ENCODE data around the gene ESYT3. TPM values are rescaled to one million over a fixed set of nuclear protein-coding genes. Genes with fewer than 3 reads are reported as not detected.

The ESYT3 gene
- total RNA-seq, 1 experiment from 2014 or later: 6.3 TPM

DNA sequence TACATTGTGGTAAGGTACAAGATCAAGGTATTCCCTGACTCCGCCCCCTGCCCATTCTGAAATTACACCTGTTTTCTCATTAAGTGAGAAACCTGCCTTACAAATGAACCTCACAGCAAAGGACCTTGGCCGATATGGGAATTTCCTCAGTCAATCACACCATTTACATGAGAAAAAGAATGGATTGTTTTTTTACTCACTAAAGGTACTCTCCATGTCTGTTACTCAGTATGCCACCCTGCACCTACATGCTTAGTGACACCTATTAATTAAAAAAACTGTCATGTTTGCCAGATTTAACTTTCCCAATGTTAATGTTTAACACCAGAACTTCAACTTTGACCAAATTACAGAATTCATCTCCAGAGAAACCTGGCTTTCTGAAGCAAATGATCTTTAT, 62.0 kb downstream of the ESYT3 start:
- H3K14ac ChIP-seq (ENCODE audit: insufficient read depth, low read length): no peak overlapping the region
- H3K18ac ChIP-seq (ENCODE audit: insufficient read length, low read depth, low read length): no peak overlapping the region
- peaks cover 0 to 3% of the 10 kb centered on the region in 2 experiments; a peak in 3 of 5 replicates for H3K9me3 Mint-ChIP-seq
- H2BK20ac ChIP-seq (ENCODE audit: low read depth, low read length, poor library complexity, severe bottlenecking): no peak overlapping the region
- no peaks in the 10 kb centered on the region for H4K20me1 ChIP-seq (ENCODE audit: control insufficient read depth, insufficient read depth, insufficient read length)
- no peak overlapping the region for H3K4me2 ChIP-seq (ENCODE audit: insufficient read depth, insufficient read length, low read length)
- H3T11ph ChIP-seq (ENCODE audit: low read length): no peak overlapping the region
- peaks cover 12% of the 10 kb centered on the region in 2 experiments for H3K4me1 Mint-ChIP-seq
- H3K79me2 ChIP-seq (ENCODE audit: insufficient read depth, low read length): no peaks in the 10 kb centered on the region
- no peaks in the 10 kb centered on the region for H3K9me3 ChIP-seq (ENCODE audit: control insufficient read depth, low read depth, low read length)
- H3K79me1 ChIP-seq (ENCODE audit: insufficient read depth, low read depth, low read length, poor library complexity, severe bottlenecking): no peaks in the 10 kb centered on the region
- no peak overlapping the region for H4K8ac ChIP-seq (replicated peaks; ENCODE audit: insufficient read length, low read depth, low read length)
- no peak overlapping the region for H2BK12ac ChIP-seq (ENCODE audit: insufficient read length, low read depth, low read length)
- H3K4me3 Mint-ChIP-seq: no peak overlapping the region
- H3K27ac ChIP-seq (ENCODE audit: insufficient read length, low read depth, low read length): no peak overlapping the region
- H3K4ac ChIP-seq (ENCODE audit: low read depth, low read length): no peak overlapping the region
- H3K27ac Mint-ChIP-seq: no peak overlapping the region
- no peak overlapping the region for H2BK5ac ChIP-seq (ENCODE audit: insufficient read length, low read length)
- H3K27me3 Mint-ChIP-seq (ENCODE audit: low read depth): no peaks in the 10 kb centered on the region
- H3K27me3 ChIP-seq (ENCODE audit: insufficient read depth, low read length): no peaks in the 10 kb centered on the region
- no peak overlapping the region for H2BK120ac ChIP-seq (ENCODE audit: low read depth, low read length, poor library complexity, severe bottlenecking)
- no peak overlapping the region for H3K9ac ChIP-seq (ENCODE audit: extremely low read depth, insufficient read length, low read length)
- H4K91ac ChIP-seq (ENCODE audit: insufficient read length, low read depth, low read length): no peak overlapping the region
- no peak overlapping the region for H3K56ac ChIP-seq (ENCODE audit: insufficient read length, low read depth, low read length)
- H3K36me3 Mint-ChIP-seq (ENCODE audit: insufficient read depth in 1 of 3, low read depth in 3 of 3): peaks cover 0 to 18% (median 18%) of the 10 kb centered on the region in 3 experiments; a peak in 5 of 7 replicates
- TF ChIP-seq, protein P1, sequence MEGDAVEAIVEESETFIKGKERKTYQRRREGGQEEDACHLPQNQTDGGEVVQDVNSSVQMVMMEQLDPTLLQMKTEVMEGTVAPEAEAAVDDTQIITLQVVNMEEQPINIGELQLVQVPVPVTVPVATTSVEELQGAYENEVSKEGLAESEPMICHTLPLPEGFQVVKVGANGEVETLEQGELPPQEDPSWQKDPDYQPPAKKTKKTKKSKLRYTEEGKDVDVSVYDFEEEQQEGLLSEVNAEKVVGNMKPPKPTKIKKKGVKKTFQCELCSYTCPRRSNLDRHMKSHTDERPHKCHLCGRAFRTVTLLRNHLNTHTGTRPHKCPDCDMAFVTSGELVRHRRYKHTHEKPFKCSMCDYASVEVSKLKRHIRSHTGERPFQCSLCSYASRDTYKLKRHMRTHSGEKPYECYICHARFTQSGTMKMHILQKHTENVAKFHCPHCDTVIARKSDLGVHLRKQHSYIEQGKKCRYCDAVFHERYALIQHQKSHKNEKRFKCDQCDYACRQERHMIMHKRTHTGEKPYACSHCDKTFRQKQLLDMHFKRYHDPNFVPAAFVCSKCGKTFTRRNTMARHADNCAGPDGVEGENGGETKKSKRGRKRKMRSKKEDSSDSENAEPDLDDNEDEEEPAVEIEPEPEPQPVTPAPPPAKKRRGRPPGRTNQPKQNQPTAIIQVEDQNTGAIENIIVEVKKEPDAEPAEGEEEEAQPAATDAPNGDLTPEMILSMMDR (conservative IDR thresholded peaks at IDR 0.05): no peak
- no peak overlapping the region for H4K5ac ChIP-seq (ENCODE audit: insufficient read length, low read depth, low read length)
- H3K23ac ChIP-seq (ENCODE audit: insufficient read length, low read depth, low read length): no peak overlapping the region
- H3K4me1 ChIP-seq (ENCODE audit: insufficient read depth, low read length): peaks cover 6% of the 10 kb centered on the region; the same call in 1 of the 2 replicates
- H2AK5ac ChIP-seq (ENCODE audit: insufficient read length, low read length): no peak overlapping the region
- no peaks in the 10 kb centered on the region for H3K23me2 ChIP-seq (ENCODE audit: insufficient read length, low read depth, low read length, poor library complexity, severe bottlenecking)
- no peak overlapping the region for H2BK15ac ChIP-seq (ENCODE audit: low read depth, low read length)
- no peak overlapping the region for H2AFZ ChIP-seq (ENCODE audit: low read length)
- no peak for DNase-seq
- no CpG with 5 or more reads among the region's 2 CpGs for WGBS (ENCODE audit: extremely low coverage, insufficient read length, low lambda C conversion rate)
